Measurements from ENCODE around the gene RHBDL1.

The RHBDL1 gene

GRCh38 chr16:722835-723633, 47.6 kb downstream of the RHBDL1 start:
- no peaks in the 10 kb centered on the region for H3F3A ChIP-seq (ENCODE audit: low read depth)
- no peaks in the 10 kb centered on the region for H4K20me1 ChIP-seq (ENCODE audit: insufficient read depth, low read length, poor library complexity, severe bottlenecking)
- H3K9me3 ChIP-seq (ENCODE audit: insufficient read depth, low read depth, low read length) = no peaks in the 10 kb centered on the region
- no peak overlapping the region for H3K4me2 ChIP-seq (ENCODE audit: low read depth, low read length, poor library complexity, severe bottlenecking)
- no peak overlapping the region for H3K4me3 ChIP-seq (ENCODE audit: low read length, poor library complexity, severe bottlenecking)
- no peaks in the 10 kb centered on the region for H3K79me2 ChIP-seq (ENCODE audit: insufficient read depth, low read length)
- H3K9me2 ChIP-seq (replicated peaks; ENCODE audit: low read depth, low read length) = no peaks in the 10 kb centered on the region
- no peak overlapping the region for H2AFZ ChIP-seq (ENCODE audit: low read length)
- no peaks in the 10 kb centered on the region for H3K27me3 ChIP-seq (ENCODE audit: insufficient read depth, low read length, poor library complexity, severe bottlenecking)
- H3K36me3 ChIP-seq (ENCODE audit: insufficient read depth, low read length) = no peaks in the 10 kb centered on the region
- no peak overlapping the region for H3K9ac ChIP-seq (ENCODE audit: low read depth, low read length, poor library complexity, severe bottlenecking)
- H3K4me1 ChIP-seq (ENCODE audit: insufficient read depth, low read length, poor library complexity, severe bottlenecking) = peaks cover 7% of the 10 kb centered on the region
- TF ChIP-seq CTCF (conservative IDR thresholded peaks at IDR 0.05; ENCODE audit: low read length) (no peak), EZH2phosphoT487 (IDR thresholded peaks at IDR 0.05; ENCODE audit: borderline replicate concordance) (no peak)

GRCh38 chr16:723695-724094, 48.2 kb downstream of the RHBDL1 start:
- no peak overlapping the region for H3K4me2 ChIP-seq (ENCODE audit: low read depth, low read length, poor library complexity, severe bottlenecking)

GRCh38 chr16:724188-725040, 48.9 kb downstream of the RHBDL1 start:
- Histone ChIP-seq H3K27me3 (ENCODE audit: insufficient read depth, low read length, poor library complexity, severe bottlenecking) (no peaks in the 10 kb centered on the region), H4K20me1 (ENCODE audit: insufficient read depth, low read length, poor library complexity, severe bottlenecking) (no peaks in the 10 kb centered on the region), H3K9me2 (replicated peaks; ENCODE audit: low read depth, low read length) (no peaks in the 10 kb centered on the region), H3K4me3 (ENCODE audit: low read length, poor library complexity, severe bottlenecking) (no peak overlapping the region), H3K4me1 (ENCODE audit: insufficient read depth, low read length, poor library complexity, severe bottlenecking) (peaks cover 2% of the 10 kb centered on the region), H3K9ac (ENCODE audit: low read depth, low read length, poor library complexity, severe bottlenecking) (no peak overlapping the region), H3K9me3 (ENCODE audit: insufficient read depth, low read depth, low read length) (no peaks in the 10 kb centered on the region), H3F3A (ENCODE audit: low read depth) (no peaks in the 10 kb centered on the region), H3K36me3 (ENCODE audit: insufficient read depth, low read length) (no peaks in the 10 kb centered on the region), H2AFZ (ENCODE audit: low read length) (no peak overlapping the region), H3K79me2 (ENCODE audit: insufficient read depth, low read length) (no peaks in the 10 kb centered on the region), H3K4me2 (ENCODE audit: low read depth, low read length, poor library complexity, severe bottlenecking) (no peak overlapping the region)
- no peak for TF ChIP-seq CTCF (conservative IDR thresholded peaks at IDR 0.05; ENCODE audit: low read length)
- no peak for TF ChIP-seq EZH2phosphoT487 (IDR thresholded peaks at IDR 0.05; ENCODE audit: borderline replicate concordance)

More at GRCh38 chr16:723695-724094, 48.2 kb downstream of the RHBDL1 start:
- no peaks in the 10 kb centered on the region for H4K20me1 ChIP-seq (ENCODE audit: insufficient read depth, low read length, poor library complexity, severe bottlenecking)
- H2AFZ ChIP-seq (ENCODE audit: low read length) = no peak overlapping the region
- H3K4me3 ChIP-seq (ENCODE audit: low read length, poor library complexity, severe bottlenecking) = no peak overlapping the region
- H3K9ac ChIP-seq (ENCODE audit: low read depth, low read length, poor library complexity, severe bottlenecking) = no peak overlapping the region
- TF ChIP-seq CTCF (conservative IDR thresholded peaks at IDR 0.05; ENCODE audit: low read length) (no peak), EZH2phosphoT487 (IDR thresholded peaks at IDR 0.05; ENCODE audit: borderline replicate concordance) (no peak)
- no peaks in the 10 kb centered on the region for H3K9me2 ChIP-seq (replicated peaks; ENCODE audit: low read depth, low read length)
- H3K36me3 ChIP-seq (ENCODE audit: insufficient read depth, low read length) = no peaks in the 10 kb centered on the region
- no peaks in the 10 kb centered on the region for H3K79me2 ChIP-seq (ENCODE audit: insufficient read depth, low read length)
- no peaks in the 10 kb centered on the region for H3F3A ChIP-seq (ENCODE audit: low read depth)
- H3K9me3 ChIP-seq (ENCODE audit: insufficient read depth, low read depth, low read length) = no peaks in the 10 kb centered on the region
- H3K27me3 ChIP-seq (ENCODE audit: insufficient read depth, low read length, poor library complexity, severe bottlenecking) = no peaks in the 10 kb centered on the region
- peaks cover 7% of the 10 kb centered on the region for H3K4me1 ChIP-seq (ENCODE audit: insufficient read depth, low read length, poor library complexity, severe bottlenecking)
